ENCODE data around the gene SLC26A11.

Gene SLC26A11

DNA sequence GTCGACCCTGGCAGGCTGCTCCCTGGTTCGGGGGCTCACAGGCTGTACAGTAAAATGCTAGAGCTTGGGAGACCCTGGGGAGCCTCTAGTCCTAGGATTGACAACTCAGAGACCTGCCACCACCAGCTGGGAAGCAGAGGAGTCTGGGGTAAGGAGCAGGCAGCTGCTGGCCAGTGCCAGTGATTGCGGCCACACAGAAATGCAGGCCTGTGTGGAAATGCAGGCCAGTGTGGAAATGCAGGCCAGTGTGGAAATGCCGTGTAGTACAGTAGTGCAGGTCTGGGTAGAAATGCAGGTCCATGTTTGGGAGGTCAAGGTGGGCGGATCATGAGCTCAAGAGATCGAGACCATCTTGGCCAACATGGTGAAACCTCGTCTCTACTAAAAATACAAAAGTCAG, 23.6 kb upstream of the SLC26A11 start:
- TF ChIP-seq CTCF (IDR thresholded peaks at IDR 0.05) = no peak

- no peak for TF ChIP-seq CTCF (IDR thresholded peaks at IDR 0.05)
Observed at GRCh38 chr17:80198144-80198661, 22.0 kb upstream of the SLC26A11 start.

GRCh38 chr17:80201446-80201845, 18.8 kb upstream of the SLC26A11 start:
- TF ChIP-seq CTCF (IDR thresholded peaks at IDR 0.05) = no peak

DNA sequence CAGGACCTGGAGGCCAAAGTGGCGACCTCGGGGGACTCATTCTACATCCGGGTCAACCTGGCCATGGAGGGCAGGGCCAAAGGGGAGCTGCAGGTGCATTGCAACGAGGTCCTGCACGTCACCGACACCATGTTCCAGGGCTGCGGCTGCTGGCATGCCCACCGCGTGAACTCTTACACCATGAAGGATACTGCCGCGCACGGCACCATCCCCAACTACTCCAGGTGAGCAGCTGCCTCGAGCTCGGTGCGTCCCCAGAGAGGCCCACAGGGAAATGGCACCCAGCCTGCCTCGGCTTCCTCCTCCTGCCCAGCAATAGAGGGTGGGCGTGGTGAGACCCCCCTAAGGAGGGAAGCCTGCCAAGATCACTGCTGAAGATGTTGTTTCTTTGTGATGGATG, 18.0 kb upstream of the SLC26A11 start:
- no peak for TF ChIP-seq CTCF (IDR thresholded peaks at IDR 0.05)

GRCh38 chr17:80203471-80203963, 16.7 kb upstream of the SLC26A11 start:
- TF ChIP-seq CTCF (IDR thresholded peaks at IDR 0.05) = no peak

GRCh38 chr17:80204626-80205468, 15.4 kb upstream of the SLC26A11 start:
- no peak for TF ChIP-seq CTCF (IDR thresholded peaks at IDR 0.05)

GRCh38 chr17:80205811-80206210, 14.4 kb upstream of the SLC26A11 start:
- no peak for TF ChIP-seq CTCF (IDR thresholded peaks at IDR 0.05)

All from LNCAP (cell line).